GM13977 (cell line): ENCODE data around the gene MAS1L.

Experiments
- DNase-seq: peaks from one replicate; pipeline ENCODE4 v3.0.0; 2012; ENCODE audit warnings: low spot score
- in situ Hi-C: fragments of 300-500 bp; cut with MboI; formaldehyde crosslinking; loops from one replicate; pipeline ENCODE4 v1.12.0; 2022; ENCODE audit warnings: low sequenced_read_pairs, low pct_unique_long_range_greater_than_20kb, mixed read lengths, inconsistent platforms; ENCODE audit not compliant: unreplicated experiment
- TF ChIP-seq, protein P1 (sequence below): IDR thresholded peaks from 2 replicates; pipeline ENCODE4 v1.5.1; 2012; ENCODE audit warnings: mild to moderate bottlenecking, control low read depth; ENCODE audit not compliant: insufficient read depth; ENCODE audit errors: extremely low read depth, missing control alignments

The MAS1L gene

DNA sequence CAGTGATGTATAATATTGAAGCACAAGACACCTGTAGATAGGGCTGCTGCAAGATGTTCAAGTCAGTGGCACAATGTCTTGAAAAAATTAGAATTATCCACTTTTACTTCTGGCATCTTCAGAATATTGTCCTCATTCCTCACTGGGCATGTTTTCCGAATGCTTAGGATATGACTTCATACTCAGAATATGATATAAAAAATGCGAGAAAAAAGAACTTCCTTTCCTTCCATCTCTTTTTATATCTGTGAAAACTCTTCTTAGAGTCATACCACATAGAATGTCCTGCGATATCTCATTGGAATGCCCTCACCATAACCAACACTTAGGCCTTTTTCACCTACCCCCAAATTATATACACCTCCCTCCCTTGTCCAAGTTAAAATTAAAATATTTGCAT lies 4.6 kb downstream of the MAS1L start:
- TF ChIP-seq, protein P1, sequence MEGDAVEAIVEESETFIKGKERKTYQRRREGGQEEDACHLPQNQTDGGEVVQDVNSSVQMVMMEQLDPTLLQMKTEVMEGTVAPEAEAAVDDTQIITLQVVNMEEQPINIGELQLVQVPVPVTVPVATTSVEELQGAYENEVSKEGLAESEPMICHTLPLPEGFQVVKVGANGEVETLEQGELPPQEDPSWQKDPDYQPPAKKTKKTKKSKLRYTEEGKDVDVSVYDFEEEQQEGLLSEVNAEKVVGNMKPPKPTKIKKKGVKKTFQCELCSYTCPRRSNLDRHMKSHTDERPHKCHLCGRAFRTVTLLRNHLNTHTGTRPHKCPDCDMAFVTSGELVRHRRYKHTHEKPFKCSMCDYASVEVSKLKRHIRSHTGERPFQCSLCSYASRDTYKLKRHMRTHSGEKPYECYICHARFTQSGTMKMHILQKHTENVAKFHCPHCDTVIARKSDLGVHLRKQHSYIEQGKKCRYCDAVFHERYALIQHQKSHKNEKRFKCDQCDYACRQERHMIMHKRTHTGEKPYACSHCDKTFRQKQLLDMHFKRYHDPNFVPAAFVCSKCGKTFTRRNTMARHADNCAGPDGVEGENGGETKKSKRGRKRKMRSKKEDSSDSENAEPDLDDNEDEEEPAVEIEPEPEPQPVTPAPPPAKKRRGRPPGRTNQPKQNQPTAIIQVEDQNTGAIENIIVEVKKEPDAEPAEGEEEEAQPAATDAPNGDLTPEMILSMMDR: no peak
- DNase-seq: no peak
- in situ Hi-C loops: no loop called here

DNA sequence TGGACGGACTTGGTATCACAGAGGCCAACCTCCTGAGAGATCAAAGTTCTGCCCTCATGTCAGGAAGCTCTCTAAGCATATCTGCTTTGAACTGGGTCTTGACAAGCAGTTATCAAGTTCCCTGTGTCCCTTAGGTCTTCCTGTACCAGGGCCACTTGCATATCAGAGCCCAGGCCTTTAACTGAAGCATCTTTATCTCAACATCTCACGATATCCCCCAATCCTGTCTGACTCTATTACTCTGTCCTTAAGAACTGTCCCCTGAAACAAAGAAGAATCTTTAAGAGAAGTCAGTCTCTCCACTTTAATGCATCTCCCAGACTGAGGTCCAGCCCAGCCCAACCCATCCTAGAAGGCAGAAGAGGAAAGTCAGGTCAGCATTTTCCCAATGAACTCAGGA lies 8.2 kb downstream of the MAS1L start:
- in situ Hi-C loops: no loop called here
- no peak for DNase-seq
- TF ChIP-seq, protein P1: no peak

DNA sequence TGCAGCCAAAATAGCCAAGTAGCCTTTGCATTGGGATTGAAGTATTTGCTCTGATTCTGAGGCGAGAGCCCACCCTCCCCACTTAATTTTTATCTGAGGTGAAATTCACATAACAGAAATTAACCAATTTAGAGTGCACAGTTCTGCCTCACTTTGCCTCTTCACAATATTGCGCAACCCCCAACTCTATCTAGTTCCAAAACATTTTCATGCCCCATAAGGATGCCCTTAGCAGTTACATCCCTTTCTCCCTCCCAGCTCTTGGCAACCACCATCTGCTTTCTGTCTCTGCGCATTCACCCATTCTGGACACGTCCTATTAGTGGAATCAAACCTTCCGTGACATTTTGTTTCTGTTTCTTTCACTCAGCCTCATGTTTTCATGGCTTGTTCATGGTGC lies 9.0 kb downstream of the MAS1L start:
- in situ Hi-C loops: no loop called here
- TF ChIP-seq, protein P1: no peak
- DNase-seq: no peak

DNA sequence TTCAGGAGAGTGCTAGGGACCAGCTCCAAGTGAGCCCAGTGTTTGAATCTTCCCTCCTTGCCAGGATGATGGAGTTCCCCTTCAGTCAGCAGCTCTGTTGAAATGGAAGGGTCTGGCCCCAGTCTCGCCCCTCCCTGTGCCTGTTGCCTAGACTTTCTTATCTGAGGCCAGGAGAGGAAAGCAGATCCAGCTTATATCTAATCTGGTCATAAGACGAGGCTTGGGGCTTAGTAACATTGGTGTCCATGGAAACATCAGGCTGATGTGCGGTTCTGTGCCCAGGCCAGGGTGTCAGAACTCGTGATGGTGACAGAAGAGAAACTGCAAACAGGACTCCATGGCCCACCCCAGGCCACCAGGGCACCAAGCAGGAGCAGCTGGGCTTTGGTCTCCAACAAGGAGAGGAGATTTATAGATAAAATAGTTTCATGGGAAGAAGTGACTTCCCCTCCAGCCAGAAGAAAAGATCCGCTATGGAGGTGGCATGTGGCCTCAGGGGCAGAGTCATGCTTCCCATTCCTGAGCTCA lies 9.8 kb downstream of the MAS1L start:
- DNase-seq: no peak
- in situ Hi-C loops: no loop called here
- TF ChIP-seq, protein P1: no peak

DNA sequence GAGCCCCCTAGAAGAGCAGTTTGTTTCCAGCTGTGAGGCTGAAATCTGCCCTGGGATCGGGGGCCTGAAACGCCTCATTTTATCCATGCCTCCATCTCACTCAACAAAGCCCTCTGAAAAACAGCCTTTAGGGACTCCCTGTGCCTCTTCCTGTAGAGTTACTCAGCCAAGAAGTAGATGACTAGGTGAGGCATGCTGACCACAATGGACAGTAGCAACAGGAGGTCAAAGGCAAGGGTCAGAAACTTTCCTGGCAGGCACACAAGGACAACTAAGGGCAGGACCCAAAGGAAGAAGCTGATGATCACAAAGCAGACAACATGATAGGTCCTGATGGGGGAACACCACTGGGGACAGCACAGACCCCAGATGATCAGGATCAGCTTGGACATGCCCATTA lies 12.8 kb downstream of the MAS1L start:
- in situ Hi-C loops: no loop called here
- DNase-seq: no peak
- TF ChIP-seq, protein P1: no peak

DNA sequence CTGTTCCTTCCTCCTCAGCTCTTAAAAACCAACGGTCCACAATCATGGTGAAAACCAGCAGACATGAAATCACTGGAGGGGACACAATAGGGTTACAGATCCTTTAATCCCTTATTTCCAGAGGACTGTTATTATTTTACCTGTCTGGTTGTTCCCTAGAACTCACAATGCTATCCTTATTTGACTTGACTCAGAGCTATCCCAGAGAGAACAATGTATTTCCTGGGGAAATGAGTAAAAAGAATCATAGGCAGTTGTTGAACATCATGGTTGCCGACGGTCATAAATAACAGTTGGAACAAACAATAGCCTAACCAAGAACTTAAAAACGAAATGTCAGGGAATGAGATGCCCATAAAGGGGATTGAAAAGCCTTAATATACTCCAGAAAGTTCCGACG lies 21.5 kb downstream of the MAS1L start:
- in situ Hi-C loops: no loop called here
- DNase-seq: no peak
- TF ChIP-seq, protein P1: no peak

DNA sequence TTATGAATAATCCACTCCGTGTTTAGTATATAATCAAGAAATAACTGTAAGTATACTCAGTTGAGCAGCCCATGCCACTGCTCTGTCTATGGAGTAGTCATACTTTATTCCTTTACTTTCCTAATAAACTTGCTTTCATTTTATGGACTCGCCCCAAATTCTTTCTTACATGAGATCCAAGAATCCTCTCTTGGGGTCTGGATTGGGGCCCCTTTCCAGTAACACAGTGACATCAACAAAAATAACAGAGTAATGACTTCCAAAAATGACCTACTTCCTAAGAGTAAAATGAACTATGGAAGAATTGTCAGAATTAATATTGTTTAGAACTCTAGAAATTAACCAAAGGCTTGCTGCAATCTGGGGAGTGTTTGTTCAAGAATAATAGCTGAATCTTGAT lies 22.0 kb downstream of the MAS1L start:
- TF ChIP-seq, protein P1: no peak
- in situ Hi-C loops: no loop called here
- no peak for DNase-seq
